Mesendoderm (in vitro differentiated cells): Measurements from ENCODE around the gene MAGI2.
"Not testable (repeated sequence)": the region's sequence is repeated elsewhere in the genome, so short reads cannot be mapped to it uniquely, and the experiment has no call there.

Source experiments
- DNase-seq: peaks from one replicate; pipeline ENCODE4 v3.0.0; 2013
- H2AK5ac ChIP-seq: 2 replicates; pipeline ENCODE4 v1.6.1; 2013; ENCODE audit warnings: low read length, inconsistent platforms
- H2BK120ac ChIP-seq: 2 replicates; pipeline ENCODE4 v1.6.1; 2013; ENCODE audit warnings: low read depth, mild to moderate bottlenecking, low read length, moderate library complexity, mixed read lengths
- H2BK15ac ChIP-seq: replicated peaks from 2 replicates; pipeline ENCODE4 v1.6.1; 2013; ENCODE audit warnings: low read depth, mild to moderate bottlenecking, moderate library complexity
- H2BK5ac ChIP-seq: 2 replicates; pipeline ENCODE4 v1.6.1; 2013; ENCODE audit warnings: low read length, inconsistent platforms
- H3K18ac ChIP-seq: 2 replicates; pipeline ENCODE4 v1.6.1; 2013; ENCODE audit warnings: mild to moderate bottlenecking, low read length, mixed read lengths
- H3K23ac ChIP-seq: one replicate; pipeline ENCODE4 v1.6.1; 2013; ENCODE audit warnings: low read length
- H3K27ac ChIP-seq: 2 replicates; pipeline ENCODE4 v1.5.1; 2013; ENCODE audit warnings: low read depth, mild to moderate bottlenecking, inconsistent platforms, low read length, moderate library complexity
- H3K27me3 ChIP-seq: 2 replicates; pipeline ENCODE4 v1.6.1; 2013; ENCODE audit warnings: low read length, control low read depth, mild to moderate bottlenecking, inconsistent platforms; ENCODE audit not compliant: insufficient read depth, poor library complexity
- H3K36me3 ChIP-seq: 2 replicates; pipeline ENCODE4 v1.6.1; 2013; ENCODE audit warnings: low read length, inconsistent platforms; ENCODE audit not compliant: control insufficient read depth, insufficient read depth
- H3K4ac ChIP-seq: one replicate; pipeline ENCODE4 v1.6.1; 2013; ENCODE audit warnings: low read depth, mild to moderate bottlenecking, low read length, moderate library complexity
- H3K4me1 ChIP-seq: 2 replicates; pipeline ENCODE4 v1.6.1; 2013; ENCODE audit warnings: low read depth, low read length, inconsistent platforms; ENCODE audit not compliant: control insufficient read depth
- H3K4me2 ChIP-seq: 2 replicates; pipeline ENCODE4 v1.6.1; 2013; ENCODE audit warnings: low read length
- H3K4me3 ChIP-seq: 2 replicates; pipeline ENCODE4 v1.5.1; 2013; ENCODE audit warnings: mild to moderate bottlenecking, low read length
- H3K56ac ChIP-seq: one replicate; pipeline ENCODE4 v1.6.1; 2013; ENCODE audit warnings: low read length
- H3K79me1 ChIP-seq: 2 replicates; pipeline ENCODE4 v1.6.1; 2013; ENCODE audit warnings: low read length, inconsistent platforms
- H3K79me2 ChIP-seq: 2 replicates; pipeline ENCODE4 v1.6.1; 2013; ENCODE audit warnings: mild to moderate bottlenecking, low read length; ENCODE audit not compliant: control insufficient read depth, insufficient read depth
- H3K9ac ChIP-seq: 2 replicates; pipeline ENCODE4 v1.6.1; 2013; ENCODE audit warnings: low read length, inconsistent platforms
- H4K5ac ChIP-seq: one replicate; pipeline ENCODE4 v1.6.1; 2013; ENCODE audit warnings: low read length
- H4K8ac ChIP-seq: one replicate; pipeline ENCODE4 v1.6.1; 2013; ENCODE audit warnings: low read depth, mild to moderate bottlenecking, control low read depth, low read length, moderate library complexity
- WGBS: extraction: QIAGEN DNeasy Blood & Tissue Kit; methylation state at CpG from one replicate; pipeline ENCODE4 v1.1.7; 2013; ENCODE audit warnings: low lambda C conversion rate, missing lambda C conversion rate; ENCODE audit not compliant: insufficient coverage; ENCODE audit errors: extremely low coverage; 5-methylcytosine and 5-hydroxymethylcytosine counted together

MAGI2 gene

DNA sequence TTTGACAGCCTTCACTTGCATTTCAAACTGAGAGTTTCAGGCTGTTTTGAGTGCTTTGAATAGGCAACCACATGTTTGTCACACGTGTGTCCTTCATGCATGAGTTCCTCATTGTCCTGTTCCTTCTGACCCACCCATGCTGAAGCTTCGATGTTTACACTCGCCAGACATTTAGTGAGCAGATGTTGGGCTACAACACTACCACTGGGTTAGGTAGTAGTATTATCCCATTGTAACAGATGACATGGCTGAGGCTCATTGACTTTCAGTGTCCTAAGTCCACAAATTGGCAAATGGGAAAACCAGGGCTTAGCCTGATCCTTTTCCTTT lies 1198.8 kb downstream of the MAGI2 start:
- no peak overlapping the region for H2BK5ac ChIP-seq
- no peak overlapping the region for H2BK15ac ChIP-seq
- H3K4me1 ChIP-seq: no peaks in the 10 kb centered on the region
- no peaks in the 10 kb centered on the region for H3K36me3 ChIP-seq
- H4K5ac ChIP-seq: no peak overlapping the region
- H3K4me2 ChIP-seq: no peak overlapping the region
- DNase-seq: no peak
- H3K4me3 ChIP-seq: no peak overlapping the region
- no peak overlapping the region for H3K27ac ChIP-seq
- H3K23ac ChIP-seq: no peak overlapping the region
- no peak overlapping the region for H3K4ac ChIP-seq
- H2BK120ac ChIP-seq: no peak overlapping the region
- no peaks in the 10 kb centered on the region for H3K79me2 ChIP-seq
- no peak overlapping the region for H3K9ac ChIP-seq
- whole genome bisulfite sequencing: no CpG with 5 or more reads among the region's 3 CpGs
- no peaks in the 10 kb centered on the region for H3K27me3 ChIP-seq
- H2AK5ac ChIP-seq: no peak overlapping the region
- no peak overlapping the region for H4K8ac ChIP-seq
- H3K56ac ChIP-seq: no peak overlapping the region
- H3K79me1 ChIP-seq: no peaks in the 10 kb centered on the region
- no peak overlapping the region for H3K18ac ChIP-seq

DNA sequence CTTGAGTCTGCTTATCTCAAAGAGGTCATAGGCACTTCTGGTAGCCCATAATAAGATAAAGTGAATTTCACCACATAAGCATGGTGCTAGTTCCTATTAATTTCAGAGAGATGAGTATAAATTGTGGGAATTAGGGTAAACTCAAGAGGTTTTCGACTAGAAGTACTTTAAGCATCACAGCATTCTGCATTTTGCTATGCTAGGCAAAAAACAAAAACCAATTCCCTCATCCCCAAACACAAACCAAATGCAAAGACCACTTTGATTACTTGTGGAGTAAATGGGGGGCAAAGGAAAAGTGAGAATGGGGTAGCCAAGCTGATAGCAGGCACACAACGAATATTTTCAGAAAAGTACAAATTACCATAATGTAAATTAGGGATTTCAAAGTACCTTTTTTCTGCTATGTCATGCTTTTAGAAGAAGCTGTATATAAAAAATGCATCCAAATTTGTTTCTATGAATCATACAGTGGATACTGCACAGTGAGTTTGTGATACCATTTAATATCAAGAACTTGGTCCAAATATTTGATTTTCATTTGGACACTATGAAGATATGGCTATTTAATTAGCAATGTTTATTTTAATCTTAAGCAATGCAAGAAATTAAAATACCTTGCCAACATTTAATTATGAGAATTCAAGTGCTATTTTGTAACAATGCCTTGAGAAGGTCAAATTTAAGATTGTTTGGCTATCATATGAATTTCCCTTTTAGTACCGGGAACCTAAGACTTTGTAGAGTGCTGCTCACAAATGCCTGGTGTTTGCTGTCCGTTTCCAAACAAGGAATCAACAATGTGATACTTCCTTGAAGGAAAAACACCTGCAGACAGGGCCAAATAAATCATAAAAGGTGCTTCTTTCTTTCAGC lies 1199.4 kb downstream of the MAGI2 start:
- WGBS: no CpG with 5 or more reads among the region's 4 CpGs
- H3K9ac ChIP-seq: no peak overlapping the region
- H3K56ac ChIP-seq: no peak overlapping the region
- no peaks in the 10 kb centered on the region for H3K79me2 ChIP-seq
- no peak overlapping the region for H3K23ac ChIP-seq
- H4K8ac ChIP-seq: no peak overlapping the region
- H3K27me3 ChIP-seq: no peaks in the 10 kb centered on the region
- H3K36me3 ChIP-seq: no peaks in the 10 kb centered on the region
- no peak for DNase-seq
- H2BK5ac ChIP-seq: no peak overlapping the region
- H3K79me1 ChIP-seq: no peaks in the 10 kb centered on the region
- H3K4me1 ChIP-seq: no peaks in the 10 kb centered on the region
- H4K5ac ChIP-seq: no peak overlapping the region
- no peak overlapping the region for H2BK120ac ChIP-seq
- no peak overlapping the region for H3K4me2 ChIP-seq
- no peak overlapping the region for H2BK15ac ChIP-seq
- H3K4ac ChIP-seq: no peak overlapping the region
- no peak overlapping the region for H3K27ac ChIP-seq
- no peak overlapping the region for H2AK5ac ChIP-seq
- H3K4me3 ChIP-seq: no peak overlapping the region
- no peak overlapping the region for H3K18ac ChIP-seq

DNA sequence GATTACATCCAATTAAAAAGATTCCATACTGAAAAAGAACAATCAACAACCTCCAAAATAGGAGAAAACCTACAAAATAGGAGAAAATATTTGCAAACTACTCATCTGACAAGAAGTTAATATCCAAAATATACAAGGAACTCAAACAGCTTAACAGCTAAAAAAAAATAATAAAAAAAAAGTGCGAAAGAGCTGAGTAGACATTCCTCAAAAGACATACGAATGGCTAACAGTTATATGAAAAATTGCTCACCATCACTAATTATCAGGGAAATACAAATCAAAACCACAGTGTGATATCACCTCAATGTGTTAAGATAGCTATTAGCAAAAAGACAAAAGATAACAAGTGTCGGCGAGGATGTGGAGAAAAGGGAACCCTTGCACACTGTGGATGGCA lies 1204.6 kb downstream of the MAGI2 start:
- Histone ChIP-seq H4K8ac (no peak overlapping the region), H3K79me1 (no peaks in the 10 kb centered on the region), H3K4me1 (no peaks in the 10 kb centered on the region), H3K23ac (no peak overlapping the region), H4K5ac (no peak overlapping the region), H2AK5ac (no peak overlapping the region), H2BK5ac (no peak overlapping the region), H3K18ac (no peak overlapping the region), H3K4me2 (no peak overlapping the region), H3K27ac (no peak overlapping the region), H3K4me3 (no peak overlapping the region), H3K79me2 (no peaks in the 10 kb centered on the region), H3K36me3 (no peaks in the 10 kb centered on the region), H3K4ac (no peak overlapping the region), H3K27me3 (no peaks in the 10 kb centered on the region), H3K56ac (no peak overlapping the region), H3K9ac (no peak overlapping the region), H2BK15ac (no peak overlapping the region), H2BK120ac (no peak overlapping the region)
- no peak for DNase-seq
- no CpG with 5 or more reads among the region's 4 CpGs for WGBS

DNA sequence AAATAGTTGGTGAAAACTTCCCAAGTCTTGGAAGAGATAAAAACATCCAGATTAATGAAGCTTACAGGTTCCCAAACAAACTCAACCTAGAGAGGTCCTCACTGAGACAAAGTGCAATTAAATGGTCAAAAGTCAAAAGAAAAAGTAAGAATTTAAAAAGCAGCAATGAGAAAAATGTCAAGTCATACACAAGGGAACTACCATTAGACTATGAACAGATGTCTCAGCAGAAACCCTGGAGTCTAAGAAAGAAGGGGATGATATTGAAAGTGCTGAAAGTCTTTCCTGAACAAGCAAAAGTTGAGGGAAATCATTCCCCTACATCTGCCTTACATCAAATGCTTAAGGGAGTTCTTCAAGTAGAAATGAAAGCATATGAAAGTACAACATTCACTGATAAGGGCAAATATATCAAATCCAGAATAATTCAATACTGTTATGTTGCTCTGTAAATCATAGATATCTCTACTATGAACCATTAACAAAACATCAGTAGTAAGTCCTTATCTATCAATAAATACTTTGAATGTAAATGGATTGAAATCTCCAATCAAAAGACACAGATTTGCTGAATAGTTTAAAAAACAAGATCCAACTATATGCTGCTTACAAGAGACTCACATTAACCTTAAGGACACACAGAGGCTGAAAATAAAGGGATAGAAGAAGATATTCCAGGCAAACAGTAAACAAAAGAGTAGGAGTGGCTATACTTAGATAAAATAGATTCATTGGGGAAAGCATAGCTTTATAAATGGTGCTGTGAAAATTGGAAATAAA lies 1205.4 kb downstream of the MAGI2 start:
- no peak overlapping the region for H3K4ac ChIP-seq

DNA sequence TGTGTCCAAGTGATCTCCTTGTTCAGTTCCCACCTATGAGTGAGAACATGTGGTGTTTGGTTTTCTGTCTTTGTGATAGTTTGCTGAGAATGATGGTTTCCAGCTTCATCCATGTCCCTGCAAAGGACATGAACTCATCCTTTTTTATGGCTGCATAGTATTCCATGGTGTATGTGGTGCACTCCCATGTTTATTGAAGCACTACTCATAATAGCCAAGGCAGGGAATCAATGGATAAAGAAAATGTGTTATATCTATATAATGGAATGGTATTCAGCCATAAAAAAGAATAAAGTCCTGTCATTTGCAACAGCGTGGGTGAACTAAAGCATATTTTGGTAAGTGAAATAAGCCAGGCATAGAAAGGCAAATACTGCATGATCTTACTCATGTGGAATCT lies 1213.3 kb downstream of the MAGI2 start:
- H3K4me1 ChIP-seq, DNase-seq, H2BK5ac ChIP-seq, H2AK5ac ChIP-seq, H2BK15ac ChIP-seq, H4K5ac ChIP-seq, H3K4me3 ChIP-seq, H3K79me2 ChIP-seq, H3K27ac ChIP-seq, H3K36me3 ChIP-seq, H3K4me2 ChIP-seq, H3K9ac ChIP-seq, H3K27me3 ChIP-seq, H3K18ac ChIP-seq, H3K4ac ChIP-seq, H3K56ac ChIP-seq, H3K79me1 ChIP-seq, H3K23ac ChIP-seq, H4K8ac ChIP-seq, H2BK120ac ChIP-seq: not testable (repeated sequence)
- no CpG with 5 or more reads among the region's 1 CpG for WGBS

More for the DNA sequence above, 1205.4 kb downstream of the MAGI2 start:
- Histone ChIP-seq H3K23ac (no peak overlapping the region), H3K27me3 (no peaks in the 10 kb centered on the region), H3K4me3 (no peak overlapping the region), H3K79me1 (no peaks in the 10 kb centered on the region), H2BK120ac (no peak overlapping the region), H3K56ac (no peak overlapping the region), H2BK15ac (no peak overlapping the region), H4K5ac (no peak overlapping the region), H3K4me2 (no peak overlapping the region), H3K9ac (no peak overlapping the region), H3K79me2 (no peaks in the 10 kb centered on the region), H3K18ac (no peak overlapping the region), H4K8ac (no peak overlapping the region), H2BK5ac (no peak overlapping the region), H3K4me1 (no peaks in the 10 kb centered on the region), H3K27ac (no peak overlapping the region), H3K36me3 (no peaks in the 10 kb centered on the region), H2AK5ac (no peak overlapping the region)
- no peak for DNase-seq
